ENCODE data around the gene POLE.
"Not testable (repeated sequence)": the region's sequence is repeated elsewhere in the genome, so short reads cannot be mapped to it uniquely, and the experiment has no call there.

The POLE gene

GRCh38 chr12:132610866-132611602 is 76.1 kb downstream of the POLE start:
- no peak for DNase-seq

GRCh38 chr12:132610051-132610759 is 76.9 kb downstream of the POLE start, which contains the start of gene LRCOL1:
TSS of gene LRCOL1 (minus strand) at chr12:132610582. CDS start at chr12:132606251, 4,331 bp downstream.
- DNase-seq, result no peak

GRCh38 chr12:132608231-132609171 is 78.6 kb downstream of the POLE start:
- no peak for DNase-seq

GRCh38 chr12:132606927-132607326 is 80.2 kb downstream of the POLE start:
- DNase-seq, result no peak

- no peak for DNase-seq
These were observed 80.7 kb downstream of the POLE start for GRCh38 chr12:132606466-132606865.

- DNase-seq, result no peak
These were observed 81.2 kb downstream of the POLE start for GRCh38 chr12:132605892-132606291.

- no peak for DNase-seq
These were observed 82.3 kb downstream of the POLE start for GRCh38 chr12:132604668-132605441.

GRCh38 chr12:132604151-132604618 is 83.0 kb downstream of the POLE start:
- no peak for DNase-seq

GRCh38 chr12:132603240-132604150 is 83.6 kb downstream of the POLE start:
- no peak for DNase-seq

- DNase-seq, result no peak
These were observed 84.4 kb downstream of the POLE start for GRCh38 chr12:132602572-132603239.

GRCh38 chr12:132601171-132601883 is 85.8 kb downstream of the POLE start:
- no peak for DNase-seq

- DNase-seq, result peak; percentile 38 to 40
These were observed 86.8 kb downstream of the POLE start for GRCh38 chr12:132600048-132601032.

GRCh38 chr12:132599502-132599901 is 87.6 kb downstream of the POLE start:
- not testable (repeated sequence) for DNase-seq

GRCh38 chr12:132597333-132598316 is 89.5 kb downstream of the POLE start:
- peak; percentile 24 to 63 for DNase-seq

GRCh38 chr12:132596016-132596415 is 91.1 kb downstream of the POLE start:
- no peak for DNase-seq

- DNase-seq, result no peak
These were observed 92.0 kb downstream of the POLE start for GRCh38 chr12:132595183-132595582.

- peak; percentile 8 to 9 for DNase-seq
These were observed 93.2 kb downstream of the POLE start for GRCh38 chr12:132593938-132594358.

Data from CD4-positive, alpha-beta T cell treated with Interferon alpha-2 for 1 hour (primary cell).